ENCODE measurements around the gene UST.
"Not testable (repeated sequence)": the region's sequence is repeated elsewhere in the genome, so short reads cannot be mapped to it uniquely, and the experiment has no call there.

- TF ChIP-seq, protein P1, sequence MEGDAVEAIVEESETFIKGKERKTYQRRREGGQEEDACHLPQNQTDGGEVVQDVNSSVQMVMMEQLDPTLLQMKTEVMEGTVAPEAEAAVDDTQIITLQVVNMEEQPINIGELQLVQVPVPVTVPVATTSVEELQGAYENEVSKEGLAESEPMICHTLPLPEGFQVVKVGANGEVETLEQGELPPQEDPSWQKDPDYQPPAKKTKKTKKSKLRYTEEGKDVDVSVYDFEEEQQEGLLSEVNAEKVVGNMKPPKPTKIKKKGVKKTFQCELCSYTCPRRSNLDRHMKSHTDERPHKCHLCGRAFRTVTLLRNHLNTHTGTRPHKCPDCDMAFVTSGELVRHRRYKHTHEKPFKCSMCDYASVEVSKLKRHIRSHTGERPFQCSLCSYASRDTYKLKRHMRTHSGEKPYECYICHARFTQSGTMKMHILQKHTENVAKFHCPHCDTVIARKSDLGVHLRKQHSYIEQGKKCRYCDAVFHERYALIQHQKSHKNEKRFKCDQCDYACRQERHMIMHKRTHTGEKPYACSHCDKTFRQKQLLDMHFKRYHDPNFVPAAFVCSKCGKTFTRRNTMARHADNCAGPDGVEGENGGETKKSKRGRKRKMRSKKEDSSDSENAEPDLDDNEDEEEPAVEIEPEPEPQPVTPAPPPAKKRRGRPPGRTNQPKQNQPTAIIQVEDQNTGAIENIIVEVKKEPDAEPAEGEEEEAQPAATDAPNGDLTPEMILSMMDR (IDR thresholded peaks at IDR 0.05): not testable (repeated sequence)
- TF ChIP-seq POLR2A (IDR thresholded peaks at IDR 0.05): not testable (repeated sequence)
These were observed 8.5 kb downstream of the UST start for GRCh38 chr6:148755379-148755778.

All from esophagus squamous epithelium (tissue), 4 donors.